ENCODE data around the gene RAMP1.

DNA sequence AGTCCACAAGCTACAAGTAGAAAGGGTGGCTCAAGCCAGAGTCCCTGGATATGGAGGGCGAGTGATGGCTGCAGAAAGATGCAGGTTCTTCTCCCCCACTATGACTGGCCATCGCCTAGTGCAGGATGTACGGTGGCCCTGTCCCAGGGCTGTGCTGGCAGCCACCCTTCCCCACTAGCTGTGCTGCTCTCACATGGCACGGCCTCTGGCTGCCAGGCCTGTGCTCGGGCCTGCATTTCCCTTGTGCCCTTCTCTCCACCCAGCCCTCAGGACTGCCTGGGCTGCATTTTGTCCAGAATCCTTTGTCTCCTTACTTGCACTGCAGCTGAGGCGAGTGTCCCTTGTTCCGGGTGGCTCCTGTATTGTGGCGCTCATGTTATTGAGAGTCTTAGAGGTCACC lies 1.6 kb upstream of the RAMP1 start:
- TF ChIP-seq YY1 (IDR thresholded peaks at IDR 0.05; ENCODE audit: insufficient read depth, insufficient read length), result no peak
- TF ChIP-seq ZNF274 (IDR thresholded peaks at IDR 0.05; ENCODE audit: low read depth, low read length), result no peak
- TF ChIP-seq SUZ12 (IDR thresholded peaks at IDR 0.05; ENCODE audit: extremely low read depth, insufficient read depth, insufficient read length), result no peak
